CD4-positive, CD25-positive, alpha-beta regulatory T cell (primary cell): Measurements from ENCODE around the gene ENOX1. TPM values are rescaled to one million over a fixed set of nuclear protein-coding genes. Genes with fewer than 3 reads are reported as not detected.

Source experiments
- ATAC-seq, 2 donors: fragments of 150-1000 bp; cut with Tn5 transposase; one replicate each; pipeline ENCODE4 v1.10.0; 2021; ENCODE audit warnings: low read depth in 2 of 2, moderate number of reproducible peaks in 2 of 2, moderate library complexity in 1 of 2
- DNase-seq, 3 donors: peaks; one replicate each; pipeline versions ENCODE4 v3.0.0 to v3.0.0-alpha.2; 2012 to 2022; ENCODE audit warnings: mixed read lengths in 1 of 3
- H3K27ac ChIP-seq: one replicate; pipeline ENCODE4 v1.7.0; 2013; ENCODE audit warnings: mild to moderate bottlenecking, low read length; ENCODE audit not compliant: insufficient read depth, poor library complexity, severe bottlenecking
- H3K27me3 ChIP-seq: one replicate; pipeline ENCODE4 v1.7.0; 2013; ENCODE audit warnings: low read length; ENCODE audit not compliant: control insufficient read depth, insufficient read depth
- H3K36me3 ChIP-seq: one replicate; pipeline ENCODE4 v1.7.0; 2013; ENCODE audit warnings: mild to moderate bottlenecking, low read length, moderate library complexity; ENCODE audit not compliant: control insufficient read depth, insufficient read depth
- H3K4me1 ChIP-seq: 2 replicates; pipeline ENCODE4 v1.7.0; 2013; ENCODE audit warnings: mild to moderate bottlenecking, low read length; ENCODE audit not compliant: insufficient read depth, control insufficient read depth, poor library complexity, severe bottlenecking
- H3K4me3 ChIP-seq: one replicate; pipeline ENCODE4 v1.7.0; 2013; ENCODE audit warnings: low read depth, mild to moderate bottlenecking, low read length, moderate library complexity
- H3K9me3 ChIP-seq, 2 experiments: 1 replicate in 1 of 2; 2 replicates in 1 of 2; pipeline ENCODE4 v1.7.0; 2013; ENCODE audit warnings: low read length in 2 of 2, mild to moderate bottlenecking in 1 of 2, moderate library complexity in 1 of 2; ENCODE audit not compliant: control insufficient read depth in 2 of 2
- H3K27ac Mint-ChIP-seq, 3 donors: one replicate each; pipeline ENCODE4 v1.8.0; 2020 to 2022; ENCODE audit warnings: mild to moderate bottlenecking in 3 of 3, mixed read lengths in 3 of 3, moderate library complexity in 2 of 3
- H3K27me3 Mint-ChIP-seq: one replicate; pipeline ENCODE4 v1.8.0; 2022; ENCODE audit warnings: mild to moderate bottlenecking, mixed read lengths
- H3K36me3 Mint-ChIP-seq: one replicate; pipeline ENCODE4 v1.8.0; 2020; ENCODE audit warnings: mixed read lengths
- H3K4me1 Mint-ChIP-seq, 4 donors: one replicate each; pipeline ENCODE4 v1.8.0; 2020 to 2022; ENCODE audit warnings: mixed read lengths in 4 of 4, mild to moderate bottlenecking in 1 of 4
- H3K4me3 Mint-ChIP-seq, 4 donors: one replicate each; pipeline ENCODE4 v1.8.0; 2020 to 2022; ENCODE audit warnings: mild to moderate bottlenecking in 4 of 4, mixed read lengths in 4 of 4, moderate library complexity in 3 of 4
- H3K9me3 Mint-ChIP-seq, 7 donors: one replicate each; pipeline ENCODE4 v1.8.0; 2020 to 2022; ENCODE audit warnings: mixed read lengths in 7 of 7, mild to moderate bottlenecking in 3 of 7, moderate library complexity in 2 of 7
- polyA plus RNA-seq, 4 donors: library from polyadenylated mRNA; unstranded; fragments of 300-500 nt; fragmentation: Illumina TruSeq; gene quantifications; one replicate each; pipeline ENCODE4 v1.2.3, GENCODE V29; 2021
- total RNA-seq: library from RNA; stranded (reverse); gene quantifications from one replicate; pipeline ENCODE4 v1.2.3, GENCODE V29; 2022

ENOX1 gene
- total and polyA plus RNA-seq, 5 donors from 2014 or later, result 0.10 TPM; not detected in 4

GRCh38 chr13:43343645-43344044 is 443.1 kb downstream of the ENOX1 start:
- no peaks in the 10 kb centered on the region for H3K9me3 ChIP-seq
- DNase-seq (no peak), ATAC-seq (no peak)
- H3K27me3 Mint-ChIP-seq, result peaks cover 21% of the 10 kb centered on the region
- H3K27ac ChIP-seq, result no peak overlapping the region
- no peak overlapping the region for H3K4me3 ChIP-seq
- no peaks in the 10 kb centered on the region for H3K36me3 Mint-ChIP-seq
- no peaks in the 10 kb centered on the region for H3K9me3 Mint-ChIP-seq
- no peaks in the 10 kb centered on the region for H3K4me1 Mint-ChIP-seq
- no peaks in the 10 kb centered on the region for H3K4me1 ChIP-seq
- no peaks in the 10 kb centered on the region for H3K36me3 ChIP-seq
- no peak overlapping the region for H3K4me3 Mint-ChIP-seq
- H3K27ac Mint-ChIP-seq, result no peak overlapping the region
- peaks cover 1% of the 10 kb centered on the region for H3K27me3 ChIP-seq

GRCh38 chr13:43339805-43340550 is 446.8 kb downstream of the ENOX1 start:
- Histone ChIP-seq H3K27me3 (peaks cover 2% of the 10 kb centered on the region), H3K27ac (no peak overlapping the region), H3K9me3 (no peaks in the 10 kb centered on the region), H3K4me1 (no peaks in the 10 kb centered on the region), H3K36me3 (no peaks in the 10 kb centered on the region), H3K4me3 (no peak overlapping the region)
- H3K9me3 Mint-ChIP-seq, result peaks cover 0 to 2% (median 0%) of the 10 kb centered on the region in 7 donors
- H3K4me1 Mint-ChIP-seq, result peaks cover 0 to 3% (median 0%) of the 10 kb centered on the region in 4 donors
- H3K27ac Mint-ChIP-seq, result no peak overlapping the region
- no peak for DNase-seq
- peaks cover 10% of the 10 kb centered on the region for H3K27me3 Mint-ChIP-seq
- no peaks in the 10 kb centered on the region for H3K36me3 Mint-ChIP-seq
- H3K4me3 Mint-ChIP-seq, result no peak overlapping the region
- ATAC-seq, result no peak

- H3K27me3 Mint-ChIP-seq, result peaks cover 10% of the 10 kb centered on the region
- Histone ChIP-seq H3K27me3 (peaks cover 2% of the 10 kb centered on the region), H3K9me3 (no peaks in the 10 kb centered on the region), H3K36me3 (no peaks in the 10 kb centered on the region), H3K4me1 (no peaks in the 10 kb centered on the region), H3K4me3 (no peak overlapping the region), H3K27ac (no peak overlapping the region)
- no peak overlapping the region for H3K27ac Mint-ChIP-seq
- DNase-seq, result no peak
- no peak for ATAC-seq
- H3K36me3 Mint-ChIP-seq, result no peaks in the 10 kb centered on the region
- H3K4me1 Mint-ChIP-seq, result peaks cover 0 to 3% (median 0%) of the 10 kb centered on the region in 4 donors
- H3K9me3 Mint-ChIP-seq, result peaks cover 0 to 2% (median 0%) of the 10 kb centered on the region in 7 donors
- H3K4me3 Mint-ChIP-seq, result no peak overlapping the region
Observed at GRCh38 chr13:43339145-43339804, 447.5 kb downstream of the ENOX1 start.

- H3K27ac Mint-ChIP-seq, result no peak overlapping the region
Observed at GRCh38 chr13:43335764-43336163, 451.0 kb downstream of the ENOX1 start.

GRCh38 chr13:43333176-43333575 is 453.6 kb downstream of the ENOX1 start:
- H3K9me3 ChIP-seq, result no peaks in the 10 kb centered on the region
- H3K4me1 ChIP-seq, result no peaks in the 10 kb centered on the region
- ATAC-seq (no peak), DNase-seq (no peak)
- no peak overlapping the region for H3K27ac ChIP-seq
- H3K4me3 ChIP-seq, result no peak overlapping the region
- Mint-ChIP-seq H3K4me1 (peaks cover 0 to 3% (median 0%) of the 10 kb centered on the region in 4 donors), H3K4me3 (no peak overlapping the region), H3K27ac (no peak overlapping the region), H3K36me3 (no peaks in the 10 kb centered on the region), H3K27me3 (no peaks in the 10 kb centered on the region), H3K9me3 (peaks cover 0 to 2% (median 0%) of the 10 kb centered on the region in 7 donors)
- no peaks in the 10 kb centered on the region for H3K36me3 ChIP-seq
- H3K27me3 ChIP-seq, result peaks cover 8% of the 10 kb centered on the region

More at GRCh38 chr13:43335764-43336163, 451.0 kb downstream of the ENOX1 start:
- peaks cover 6% of the 10 kb centered on the region for H3K27me3 ChIP-seq
- H3K27me3 Mint-ChIP-seq, result peaks cover 4% of the 10 kb centered on the region
- no peak overlapping the region for H3K4me3 Mint-ChIP-seq
- H3K36me3 Mint-ChIP-seq, result no peaks in the 10 kb centered on the region
- no peaks in the 10 kb centered on the region for H3K36me3 ChIP-seq
- H3K4me1 Mint-ChIP-seq, result peaks cover 0 to 3% (median 0%) of the 10 kb centered on the region in 4 donors
- no peaks in the 10 kb centered on the region for H3K4me1 ChIP-seq
- DNase-seq (no peak), ATAC-seq (no peak)
- H3K9me3 Mint-ChIP-seq, result peaks cover 0 to 2% (median 0%) of the 10 kb centered on the region in 7 donors
- no peak overlapping the region for H3K27ac ChIP-seq
- no peak overlapping the region for H3K4me3 ChIP-seq
- no peaks in the 10 kb centered on the region for H3K9me3 ChIP-seq

- H3K27ac Mint-ChIP-seq, result no peak overlapping the region
- no peak overlapping the region for H3K4me3 Mint-ChIP-seq
- no peak overlapping the region for H3K4me3 ChIP-seq
- H3K36me3 Mint-ChIP-seq, result no peaks in the 10 kb centered on the region
- DNase-seq (no peak), ATAC-seq (no peak)
- no peaks in the 10 kb centered on the region for H3K36me3 ChIP-seq
- H3K27ac ChIP-seq, result no peak overlapping the region
- H3K27me3 Mint-ChIP-seq, result no peaks in the 10 kb centered on the region
- H3K4me1 ChIP-seq, result no peaks in the 10 kb centered on the region
- H3K9me3 Mint-ChIP-seq, result no peaks in the 10 kb centered on the region
- H3K4me1 Mint-ChIP-seq, result no peaks in the 10 kb centered on the region
- H3K27me3 ChIP-seq, result peaks cover 6% of the 10 kb centered on the region
- no peaks in the 10 kb centered on the region for H3K9me3 ChIP-seq
Observed at GRCh38 chr13:43331672-43332071, 455.1 kb downstream of the ENOX1 start.

GRCh38 chr13:43329702-43330101 is 457.1 kb downstream of the ENOX1 start:
- Mint-ChIP-seq H3K4me3 (no peak overlapping the region), H3K27ac (no peak overlapping the region), H3K9me3 (no peaks in the 10 kb centered on the region), H3K27me3 (no peaks in the 10 kb centered on the region), H3K4me1 (no peaks in the 10 kb centered on the region), H3K36me3 (no peaks in the 10 kb centered on the region)
- no peak overlapping the region for H3K27ac ChIP-seq
- no peaks in the 10 kb centered on the region for H3K9me3 ChIP-seq
- no peaks in the 10 kb centered on the region for H3K4me1 ChIP-seq
- no peak overlapping the region for H3K4me3 ChIP-seq
- H3K36me3 ChIP-seq, result no peaks in the 10 kb centered on the region
- H3K27me3 ChIP-seq, result peaks cover 6% of the 10 kb centered on the region
- no peak for DNase-seq
- ATAC-seq, result no peak
